K562 (cell line): Measurements from ENCODE around the gene ITGB5. TPM values are rescaled to one million over a fixed set of nuclear protein-coding genes. Genes with fewer than 3 reads are reported as not detected.

ENCODE experiments used
- ATAC-seq: fragments of 200-7000 bp; cut with Tn5 transposase; 3 replicates; pipeline ENCODE4 v1.9.1; 2020; ENCODE audit warnings: moderate library complexity
- BruUV-seq: library from RNA; stranded (reverse); fragments of 400-500 nt; replicated peaks from 2 replicates; lab custom pipeline; 2021; lab: Mats Ljungman, UMichigan
- CTCF ChIA-PET: fragments of 300-600 bp; formaldehyde crosslinking; extraction: SDS; loops from one replicate; lab custom pipeline; 2021; ENCODE audit warnings: low intra/inter-chr PET ratio; lab: Yijun Ruan, JAX
- POLR2A ChIA-PET: fragments of 300-600, 350-650 bp; sonication (Branson Sonifier 250); formaldehyde crosslinking; extraction: SDS; loops from one replicate; lab custom pipeline; 2021; ENCODE audit warnings: antibody characterized with exemption, inconsistent platforms; lab: Yijun Ruan, JAX
- DNase-seq, 4 experiments: peaks; one replicate each; pipeline versions ENCODE4 v3.0.0 to v3.0.0-alpha.2; 2011 to 2018; ENCODE audit warnings: low spot score in 3 of 4, mixed read lengths in 3 of 4; ENCODE audit errors: extremely low read depth in 1 of 4
- FAIRE-seq: peaks from 2 replicates; lab custom pipeline; 2011; peaks lifted over from hg19 to GRCh38; lab: Jason Lieb, UNC
- H2AFZ ChIP-seq: 2 replicates; pipeline ENCODE4 v1.6.0; 2011; ENCODE audit warnings: low read depth, low read length, control low read depth, inconsistent platforms
- H3K27ac ChIP-seq: fragments of 200-600 bp; 3 replicates; pipeline ENCODE4 v1.8.0; 2011; ENCODE audit warnings: low read depth, mild to moderate bottlenecking, control low read depth, inconsistent platforms, low read length, moderate library complexity, mixed read lengths; ENCODE audit errors: extremely low read depth
- H3K27me3 ChIP-seq, 2 experiments: fragments of 300-600 bp in 1 of 2; 2 replicates in 1 of 2; 3 replicates in 1 of 2; pipeline versions ENCODE4 v1.6.0 to v1.8.0; 2011; ENCODE audit warnings: inconsistent platforms in 2 of 2, low read length in 2 of 2, mild to moderate bottlenecking in 1 of 2, mixed read lengths in 1 of 2, moderate library complexity in 1 of 2; ENCODE audit not compliant: control insufficient read depth in 2 of 2, insufficient read depth in 2 of 2
- H3K36me3 ChIP-seq: fragments of 300-600 bp; 3 replicates; pipeline ENCODE4 v1.8.0; 2011; ENCODE audit warnings: mild to moderate bottlenecking, low read length, inconsistent platforms; ENCODE audit not compliant: control insufficient read depth, insufficient read depth
- H3K4me1 ChIP-seq, 2 experiments: fragments of 200-600 bp in 1 of 2; replicated peaks in 1 of 2; 2 replicates in 1 of 2; 3 replicates in 1 of 2; pipeline versions ENCODE4 v1.5.1 to v1.8.0; 2011; ENCODE audit warnings: inconsistent platforms in 2 of 2, low read length in 2 of 2, mild to moderate bottlenecking in 1 of 2, mixed read lengths in 1 of 2, moderate library complexity in 1 of 2; ENCODE audit not compliant: control insufficient read depth in 2 of 2, insufficient read depth in 2 of 2
- H3K4me2 ChIP-seq: 2 replicates; pipeline ENCODE4 v1.6.1; 2011; ENCODE audit warnings: low read length, control low read depth, inconsistent platforms, mixed read lengths; ENCODE audit not compliant: insufficient read depth
- H3K4me3 ChIP-seq: fragments of 200-600 bp; sonication (generic), shearing (Covaris generic); 2 replicates; pipeline ENCODE4 v1.5.1; 2016; ENCODE audit warnings: control low read depth, inconsistent platforms
- H3K79me2 ChIP-seq: fragments of 200-600 bp; 3 replicates; pipeline ENCODE4 v1.8.0; 2011; ENCODE audit warnings: low read length, inconsistent platforms; ENCODE audit not compliant: control insufficient read depth, insufficient read depth
- H3K9ac ChIP-seq, 2 experiments: 2 replicates each; pipeline versions ENCODE4 v1.6.0 to v1.6.1; 2011; ENCODE audit warnings: low read depth in 2 of 2, low read length in 2 of 2, control low read depth in 1 of 2, inconsistent platforms in 1 of 2, mild to moderate bottlenecking in 1 of 2, mixed read lengths in 1 of 2; ENCODE audit not compliant: insufficient read depth in 1 of 2
- H3K9me1 ChIP-seq: one replicate; pipeline ENCODE4 v1.6.0; 2011; ENCODE audit warnings: inconsistent platforms, mild to moderate bottlenecking, low read length, moderate library complexity; ENCODE audit not compliant: control insufficient read depth, insufficient read depth
- H3K9me3 ChIP-seq: replicated peaks from 2 replicates; pipeline ENCODE4 v1.5.1; 2011; ENCODE audit warnings: low read depth, low read length, inconsistent platforms; ENCODE audit not compliant: control insufficient read depth, insufficient read depth
- H4K20me1 ChIP-seq: replicated peaks from 2 replicates; pipeline ENCODE4 v1.6.1; 2011; ENCODE audit warnings: low read length, inconsistent platforms, mixed read lengths; ENCODE audit not compliant: control insufficient read depth, insufficient read depth
- BCOR ChIP-seq: fragments of 450-650 bp; IDR thresholded peaks from 2 replicates; pipeline ENCODE4 v1.6.1; 2016
- MCM5 ChIP-seq: fragments of 450-650 bp; IDR thresholded peaks from 2 replicates; pipeline ENCODE4 v1.6.1; 2016; ENCODE audit warnings: low read depth
- NR2C1 ChIP-seq, 2 experiments: fragments of 450-650 bp; IDR thresholded peaks; 2 replicates each; pipeline ENCODE4 v1.6.1; 2017; ENCODE audit warnings: mild to moderate bottlenecking in 2 of 2, antibody characterized with exemption in 1 of 2, inconsistent platforms in 1 of 2, missing compliant biosample characterization in 1 of 2, missing genetic modification characterization in 1 of 2
- SRSF3 ChIP-seq: fragments of 200-400 bp; formaldehyde crosslinking; IDR thresholded peaks from 2 replicates; pipeline ENCODE4 v1.6.1; 2016; ENCODE audit warnings: mild to moderate bottlenecking, low read length, moderate library complexity; ENCODE audit not compliant: insufficient read depth
- TCF7 ChIP-seq: sonication (generic); IDR thresholded peaks from 2 replicates; pipeline ENCODE4 v1.6.1; 2016; ENCODE audit warnings: antibody characterized with exemption, borderline replicate concordance
- XRCC5 ChIP-seq: fragments of 200-400 bp; formaldehyde crosslinking; IDR thresholded peaks from 2 replicates; pipeline ENCODE4 v1.6.1; 2017; ENCODE audit warnings: low read depth, mild to moderate bottlenecking, low read length
- WGBS: fragments of 100-300 bp; shearing (Covaris generic); methylation state at CpG from one replicate; pipeline ENCODE4 v1.1.6; 2016; ENCODE audit warnings: low coverage, mixed read lengths; ENCODE audit not compliant: insufficient coverage; ENCODE audit errors: missing lambda C conversion rate; 5-methylcytosine and 5-hydroxymethylcytosine counted together
- in situ Hi-C: fragments of 300-500 bp; cut with MboI; formaldehyde crosslinking; loops from 4 replicates; pipeline ENCODE4 v1.15.0; 2018; ENCODE audit warnings: inconsistent platforms, mixed read lengths
- intact Hi-C: fragments of 100-400 bp; cut with micrococcal nuclease; formaldehyde crosslinking; loops from 2 replicates; pipeline ENCODE4 v1.14.2; 2022
- polyA plus RNA-seq, 8 experiments: library from polyadenylated mRNA; depleted of rRNA in 4 of 8; stranded (reverse) in 5 of 8; unstranded in 3 of 8; fragments of >200 nt; fragmentation: Nextera tagmentation in 2 of 8; fragmentation: Illumina TruSeq in 1 of 8; extraction: Ambion mirVana in 2 of 8; extraction: Trizol in 1 of 8; gene quantifications; 2 replicates each; pipeline versions ENCODE4 v1.2.1 to v1.2.3, GENCODE V29; 2011 to 2014; ENCODE audit warnings: inconsistent platforms in 1 of 8, missing spikeins in 1 of 8
- total RNA-seq, 7 experiments: library from RNA; depleted of rRNA in 6 of 7; stranded (reverse); fragments of >200 nt in 6 of 7; fragmentation: Illumina TruSeq in 2 of 7; extraction: Trizol in 2 of 7; gene quantifications; 2 replicates each; pipeline versions ENCODE4 v1.2.1 to v1.2.3, GENCODE V29; 2011 to 2021; ENCODE audit warnings: low replicate concordance in 1 of 7

The ITGB5 gene
- total and polyA plus RNA-seq, 9 of the 15 experiments (the other 6 are each of a cell fraction or from before 2014, with no cell fraction given) = 1.7 to 46.8 (median 9.9) TPM

GRCh38 chr3:124920718-124921117 is 33.6 kb upstream of the ITGB5 start:
- ATAC-seq (no peak), DNase-seq (no peak), FAIRE-seq (no peak)
- H3K9me1 ChIP-seq = no peaks in the 10 kb centered on the region
- H3K4me3 ChIP-seq = no peak overlapping the region
- no TSS peak for BruUV-seq
- H2AFZ ChIP-seq = no peak overlapping the region
- WGBS = 6% methylated on average over 5 of the region's 5 CpGs
- no peaks in the 10 kb centered on the region; the same call in 1 of the 2 replicates for H4K20me1 ChIP-seq
- POLR2A ChIA-PET = interaction anchor here (0.6 kb wide), 1 partner anchor 31 kb away, joined by 3 read pairs; no protein-coding TSS in a partner anchor
- in situ Hi-C loops = loop anchor here (10.0 kb wide), 1 partner anchor 664 kb away; no protein-coding TSS in a partner anchor
- no peaks in the 10 kb centered on the region for H3K9me3 ChIP-seq
- intact Hi-C loops = no loop called here
- H3K4me1 ChIP-seq = no peaks in the 10 kb centered on the region
- H3K36me3 ChIP-seq = no peaks in the 10 kb centered on the region
- no peak overlapping the region for H3K4me2 ChIP-seq
- TF ChIP-seq TCF7 = no peak
- no peaks in the 10 kb centered on the region for H3K79me2 ChIP-seq
- CTCF ChIA-PET = no interaction called here
- no peak overlapping the region for H3K27ac ChIP-seq
- H3K27me3 ChIP-seq = peaks cover 2 to 9% of the 10 kb centered on the region in 2 experiments; a peak in 3 of 5 replicates
- no peak overlapping the region for H3K9ac ChIP-seq

- H3K27me3 ChIP-seq = peaks cover 2 to 18% of the 10 kb centered on the region in 2 experiments; a peak in 3 of 5 replicates
- no peaks in the 10 kb centered on the region for H3K36me3 ChIP-seq
- BruUV-seq = no TSS peak
- intact Hi-C loops = no loop called here
- H3K79me2 ChIP-seq = no peaks in the 10 kb centered on the region
- no peaks in the 10 kb centered on the region for H3K9me1 ChIP-seq
- H4K20me1 ChIP-seq = no peaks in the 10 kb centered on the region; the same call in 1 of the 2 replicates
- DNase-seq = no peak
- H3K27ac ChIP-seq = no peak overlapping the region
- no peak overlapping the region for H2AFZ ChIP-seq
- no peak overlapping the region for H3K4me2 ChIP-seq
- CTCF ChIA-PET = no interaction called here
- no peak for FAIRE-seq
- no peak for ATAC-seq
- in situ Hi-C loops = loop anchor here (10.0 kb wide), 1 partner anchor 665 kb away; no protein-coding TSS in a partner anchor
- H3K9ac ChIP-seq = no peak overlapping the region
- no peaks in the 10 kb centered on the region for H3K4me1 ChIP-seq
- H3K4me3 ChIP-seq = no peak overlapping the region
- POLR2A ChIA-PET = no interaction called here
- 5% methylated on average over 2 of the region's 2 CpGs for WGBS
- H3K9me3 ChIP-seq = no peaks in the 10 kb centered on the region
- TF ChIP-seq SRSF3 = no peak
- no peak for TF ChIP-seq MCM5
- TF ChIP-seq XRCC5 = no peak
- TF ChIP-seq BCOR = no peak
- no peak for TF ChIP-seq NR2C1 (IDR thresholded peaks at IDR 0.05)
- no peak for TF ChIP-seq NR2C1 (tag; IDR thresholded peaks at IDR 0.05)
Measured at GRCh38 chr3:124919756-124920155, 32.6 kb upstream of the ITGB5 start.
